ENCODE measurements around the gene OLIG1. TPM values are rescaled to one million over a fixed set of nuclear protein-coding genes. Genes with fewer than 3 reads are reported as not detected.

The OLIG1 gene
- polyA plus RNA-seq, 3 donors, result 20.0 to 51.0 (median 40.7) TPM

DNA sequence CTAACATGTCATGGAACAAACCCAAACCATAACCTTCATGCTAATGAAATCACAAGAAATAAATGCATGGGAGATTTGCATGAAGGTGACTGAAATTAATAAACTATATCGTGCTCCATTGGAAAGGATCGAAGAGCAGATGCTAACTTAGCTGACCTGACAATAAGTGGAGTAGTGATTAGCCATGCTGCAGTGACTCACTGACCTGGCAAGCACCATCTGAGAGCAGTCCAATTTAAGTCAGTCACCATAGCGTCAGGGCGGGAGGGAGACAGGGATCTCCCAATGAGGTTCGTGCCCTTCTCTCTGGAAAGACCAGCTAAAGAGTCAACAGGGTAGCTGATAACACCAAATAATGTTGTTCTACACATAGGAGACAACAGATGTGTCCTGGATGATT, 22.7 kb upstream of the OLIG1 start:
- H3K4me3 Mint-ChIP-seq, result no peak overlapping the region
- peaks cover 0 to 3% (median 0%) of the 10 kb centered on the region in 3 donors for H3K27me3 Mint-ChIP-seq (ENCODE audit: low read depth in 3 of 3)
- peaks cover 0 to 3% of the 10 kb centered on the region in 2 donors for H3K36me3 Mint-ChIP-seq
- intact Hi-C loops (cut with micrococcal nuclease), result no loop called here
- H3K9me3 ChIP-seq (replicated peaks in 1 of 2; ENCODE audit: control insufficient read depth in 1 of 2, insufficient read depth in 1 of 2, low read length in 2 of 2), result no peaks in the 10 kb centered on the region
- TF ChIP-seq, protein P1, sequence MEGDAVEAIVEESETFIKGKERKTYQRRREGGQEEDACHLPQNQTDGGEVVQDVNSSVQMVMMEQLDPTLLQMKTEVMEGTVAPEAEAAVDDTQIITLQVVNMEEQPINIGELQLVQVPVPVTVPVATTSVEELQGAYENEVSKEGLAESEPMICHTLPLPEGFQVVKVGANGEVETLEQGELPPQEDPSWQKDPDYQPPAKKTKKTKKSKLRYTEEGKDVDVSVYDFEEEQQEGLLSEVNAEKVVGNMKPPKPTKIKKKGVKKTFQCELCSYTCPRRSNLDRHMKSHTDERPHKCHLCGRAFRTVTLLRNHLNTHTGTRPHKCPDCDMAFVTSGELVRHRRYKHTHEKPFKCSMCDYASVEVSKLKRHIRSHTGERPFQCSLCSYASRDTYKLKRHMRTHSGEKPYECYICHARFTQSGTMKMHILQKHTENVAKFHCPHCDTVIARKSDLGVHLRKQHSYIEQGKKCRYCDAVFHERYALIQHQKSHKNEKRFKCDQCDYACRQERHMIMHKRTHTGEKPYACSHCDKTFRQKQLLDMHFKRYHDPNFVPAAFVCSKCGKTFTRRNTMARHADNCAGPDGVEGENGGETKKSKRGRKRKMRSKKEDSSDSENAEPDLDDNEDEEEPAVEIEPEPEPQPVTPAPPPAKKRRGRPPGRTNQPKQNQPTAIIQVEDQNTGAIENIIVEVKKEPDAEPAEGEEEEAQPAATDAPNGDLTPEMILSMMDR (IDR thresholded peaks at IDR 0.05), result no peak
- no peaks in the 10 kb centered on the region for H3K4me1 Mint-ChIP-seq
- H3K36me3 ChIP-seq (replicated peaks in 1 of 2; ENCODE audit: control insufficient read depth in 1 of 2, insufficient read depth in 2 of 2, low read length in 2 of 2), result no peaks in the 10 kb centered on the region
- no peak overlapping the region for H2AFZ ChIP-seq (ENCODE audit: insufficient read depth, low read depth, low read length, poor library complexity, severe bottlenecking)
- no peak for DNase-seq
- no peak overlapping the region for H3K27ac ChIP-seq (ENCODE audit: low read depth in 1 of 2, low read length in 2 of 2)
- 100% methylated on average over 2 of the region's 5 CpGs for WGBS (ENCODE audit: insufficient coverage)
- H3K4me3 ChIP-seq (replicated peaks in 1 of 3; ENCODE audit: low read depth in 2 of 3, low read length in 3 of 3), result no peak overlapping the region
- no peak overlapping the region for H3K27ac Mint-ChIP-seq
- H3K79me2 ChIP-seq (ENCODE audit: insufficient read depth, low read length), result no peaks in the 10 kb centered on the region
- H4K20me1 ChIP-seq (ENCODE audit: insufficient read depth, low read length), result no peaks in the 10 kb centered on the region
- H3K4me2 ChIP-seq (replicated peaks; ENCODE audit: extremely low read depth, low read length, poor library complexity, severe bottlenecking), result no peak overlapping the region
- H3K4me1 ChIP-seq (ENCODE audit: control insufficient read depth in 1 of 2, insufficient read depth in 2 of 2, low read length in 2 of 2), result no peaks in the 10 kb centered on the region
- peaks cover 0 to 3% (median 0%) of the 10 kb centered on the region in 7 donors for H3K9me3 Mint-ChIP-seq
- no peaks in the 10 kb centered on the region for H3K27me3 ChIP-seq (ENCODE audit: control insufficient read depth in 2 of 2, insufficient read depth in 2 of 2, low read length in 2 of 2)
- H3K9ac ChIP-seq (ENCODE audit: insufficient read depth, low read length, poor library complexity, severe bottlenecking), result no peak overlapping the region

DNA sequence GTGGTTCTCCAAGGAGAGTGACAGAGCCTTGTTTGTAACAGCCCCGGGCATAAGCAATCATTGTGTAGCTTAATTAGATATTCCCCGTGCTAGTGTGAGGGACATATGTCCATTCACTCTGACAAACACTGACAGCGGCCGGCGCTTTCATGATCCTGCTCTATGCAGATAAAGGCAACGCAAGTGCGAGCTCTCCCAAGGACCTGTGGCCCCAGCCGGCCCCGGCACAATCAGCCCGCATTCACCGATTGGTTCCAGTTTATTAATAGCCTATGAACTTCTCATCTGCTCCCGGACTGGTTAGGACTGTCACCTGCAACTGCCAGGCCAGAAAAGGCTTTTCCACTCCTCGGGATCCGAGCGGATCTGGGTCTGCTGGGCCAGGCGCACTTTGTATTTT, 18.0 kb upstream of the OLIG1 start:
- peaks cover 0 to 5% (median 0%) of the 10 kb centered on the region in 7 donors for H3K9me3 Mint-ChIP-seq
- peaks cover 0 to 2% (median 1%) of the 10 kb centered on the region in 3 donors for H3K27me3 Mint-ChIP-seq (ENCODE audit: low read depth in 3 of 3)
- Histone ChIP-seq H2AFZ (ENCODE audit: insufficient read depth, low read depth, low read length, poor library complexity, severe bottlenecking) (no peak overlapping the region), H3K4me1 (ENCODE audit: control insufficient read depth in 1 of 2, insufficient read depth in 2 of 2, low read length in 2 of 2) (peaks cover 31 to 36% of the 10 kb centered on the region in 2 donors), H3K36me3 (replicated peaks in 1 of 2; ENCODE audit: control insufficient read depth in 1 of 2, insufficient read depth in 2 of 2, low read length in 2 of 2) (no peaks in the 10 kb centered on the region), H3K27ac (ENCODE audit: low read depth in 1 of 2, low read length in 2 of 2) (no peak overlapping the region), H3K4me3 (replicated peaks in 1 of 3; ENCODE audit: low read depth in 2 of 3, low read length in 3 of 3) (no peak overlapping the region), H4K20me1 (ENCODE audit: insufficient read depth, low read length) (no peaks in the 10 kb centered on the region), H3K79me2 (ENCODE audit: insufficient read depth, low read length) (no peaks in the 10 kb centered on the region), H3K9ac (ENCODE audit: insufficient read depth, low read length, poor library complexity, severe bottlenecking) (no peak overlapping the region), H3K27me3 (ENCODE audit: control insufficient read depth in 2 of 2, insufficient read depth in 2 of 2, low read length in 2 of 2) (no peaks in the 10 kb centered on the region), H3K9me3 (replicated peaks in 1 of 2; ENCODE audit: control insufficient read depth in 1 of 2, insufficient read depth in 1 of 2, low read length in 2 of 2) (no peaks in the 10 kb centered on the region), H3K4me2 (replicated peaks; ENCODE audit: extremely low read depth, low read length, poor library complexity, severe bottlenecking) (no peak overlapping the region)
- 96% methylated on average over 12 of the region's 16 CpGs for WGBS (ENCODE audit: insufficient coverage)
- intact Hi-C loops (cut with micrococcal nuclease), result no loop called here
- DNase-seq, result no peak
- H3K27ac Mint-ChIP-seq, result no peak overlapping the region
- H3K4me1 Mint-ChIP-seq, result peaks cover 33% of the 10 kb centered on the region
- no peak overlapping the region for H3K4me3 Mint-ChIP-seq
- TF ChIP-seq, protein P1 (IDR thresholded peaks at IDR 0.05), result no peak
- H3K36me3 Mint-ChIP-seq, result peaks cover 5 to 7% of the 10 kb centered on the region in 2 donors
